IPS-15b (cell line): ENCODE data around the gene ZSWIM6.

Experiments
- H3K27me3 ChIP-seq: one replicate; pipeline ENCODE4 v1.6.1; 2013; ENCODE audit warnings: low read length; ENCODE audit not compliant: control insufficient read depth, insufficient read depth
- H3K36me3 ChIP-seq: one replicate; pipeline ENCODE4 v1.6.1; 2013; ENCODE audit warnings: low read length; ENCODE audit not compliant: control insufficient read depth, insufficient read depth
- H3K4me1 ChIP-seq: one replicate; pipeline ENCODE4 v1.6.1; 2013; ENCODE audit warnings: mild to moderate bottlenecking, low read length; ENCODE audit not compliant: control insufficient read depth, insufficient read depth
- H3K4me3 ChIP-seq: one replicate; pipeline ENCODE4 v1.5.1; 2013; ENCODE audit warnings: low read depth, low read length
- H3K9ac ChIP-seq: one replicate; pipeline ENCODE4 v1.6.1; 2013; ENCODE audit warnings: low read depth, mild to moderate bottlenecking, low read length
- H3K9me3 ChIP-seq: one replicate; pipeline ENCODE4 v1.6.1; 2013; ENCODE audit warnings: mild to moderate bottlenecking, low read length; ENCODE audit not compliant: control insufficient read depth, insufficient read depth

ZSWIM6 gene

DNA sequence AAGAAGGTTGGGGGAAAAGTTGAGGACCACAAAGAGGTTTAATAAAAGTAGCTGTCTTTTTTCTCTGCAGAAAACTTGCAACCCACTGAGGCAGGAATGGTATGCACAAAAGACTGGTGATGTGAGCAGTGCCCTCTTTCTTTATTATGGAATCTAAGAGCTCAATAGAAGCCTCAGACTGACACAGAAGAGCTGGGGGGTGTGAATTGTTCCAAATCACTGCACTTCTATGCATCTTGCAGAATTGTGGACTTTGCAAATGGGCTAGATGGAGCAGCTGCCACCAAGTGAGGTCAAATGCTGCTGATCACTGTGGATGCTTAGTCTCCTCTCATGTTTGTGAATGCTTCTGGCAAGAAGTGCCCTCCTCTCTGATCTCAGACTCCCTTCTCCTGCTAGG, 227.1 kb downstream of the ZSWIM6 start:
- no peak overlapping the region for H3K9ac ChIP-seq
- H3K4me1 ChIP-seq = no peaks in the 10 kb centered on the region
- H3K27me3 ChIP-seq = no peaks in the 10 kb centered on the region
- H3K36me3 ChIP-seq = no peaks in the 10 kb centered on the region
- H3K9me3 ChIP-seq = no peaks in the 10 kb centered on the region
- H3K4me3 ChIP-seq = no peak overlapping the region

DNA sequence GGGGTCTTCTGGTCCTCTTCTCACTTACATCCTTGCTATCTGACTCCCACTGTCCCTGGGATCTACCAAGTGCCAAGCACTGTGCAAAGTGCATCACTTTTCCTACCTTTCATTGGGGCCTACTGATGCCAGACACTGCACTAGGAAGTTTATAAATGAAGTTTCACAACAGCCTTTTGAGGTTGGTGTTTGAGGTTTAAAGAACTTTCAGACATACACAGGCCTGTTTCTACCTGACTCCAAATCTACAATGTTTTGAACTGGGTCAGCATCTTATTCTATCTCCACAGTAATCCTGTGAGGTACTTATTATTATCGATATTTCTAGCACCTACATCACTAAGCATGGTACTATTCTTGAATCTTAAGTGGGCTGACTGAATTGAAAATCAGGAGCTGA, 227.7 kb downstream of the ZSWIM6 start:
- H3K36me3 ChIP-seq = no peaks in the 10 kb centered on the region
- no peaks in the 10 kb centered on the region for H3K4me1 ChIP-seq
- H3K9ac ChIP-seq = no peak overlapping the region
- no peaks in the 10 kb centered on the region for H3K9me3 ChIP-seq
- no peaks in the 10 kb centered on the region for H3K27me3 ChIP-seq
- H3K4me3 ChIP-seq = no peak overlapping the region

DNA sequence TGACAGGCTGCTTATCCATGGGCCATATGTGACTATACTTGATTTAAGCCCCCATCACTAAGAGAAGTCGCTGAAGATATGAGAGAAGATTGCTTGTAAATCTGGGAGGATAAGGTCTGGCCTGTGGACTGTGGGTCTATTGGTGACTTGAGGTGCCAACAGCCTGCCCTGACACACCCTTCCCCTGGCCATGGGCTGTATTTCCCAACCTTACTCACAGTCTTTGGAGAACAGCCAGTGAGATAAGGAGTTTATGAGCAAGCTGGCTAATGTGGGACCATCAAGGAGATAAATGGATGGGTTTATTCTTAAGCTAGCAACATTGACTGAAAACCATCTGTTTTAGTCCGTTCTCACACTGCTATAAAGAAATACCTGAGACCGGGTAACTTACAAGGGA, 231.3 kb downstream of the ZSWIM6 start:
- Histone ChIP-seq H3K36me3 (no peaks in the 10 kb centered on the region), H3K4me1 (no peaks in the 10 kb centered on the region)

DNA sequence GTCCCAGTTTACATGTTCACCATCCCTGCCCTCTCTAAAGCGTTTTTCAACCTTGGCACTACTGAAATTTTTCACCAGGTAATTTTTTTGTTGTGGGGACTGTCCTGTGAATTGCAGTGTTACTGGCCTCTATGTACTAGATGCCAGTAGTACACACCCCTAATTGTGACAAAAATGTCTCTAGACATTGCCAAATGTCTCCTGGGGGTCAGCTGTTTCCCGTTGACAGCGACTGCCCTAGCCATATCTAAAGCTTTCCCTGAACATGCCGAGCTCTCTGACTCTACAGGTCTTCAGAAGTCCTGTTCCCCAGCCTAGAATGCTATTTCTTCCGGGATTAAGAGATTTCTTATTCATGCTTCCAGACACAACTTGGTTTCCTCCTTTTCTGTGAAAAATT, 235.3 kb downstream of the ZSWIM6 start:
- H3K4me3 ChIP-seq = no peak overlapping the region
- no peaks in the 10 kb centered on the region for H3K4me1 ChIP-seq

More for the DNA sequence above, 231.3 kb downstream of the ZSWIM6 start:
- Histone ChIP-seq H3K9ac (no peak overlapping the region), H3K9me3 (no peaks in the 10 kb centered on the region), H3K4me3 (no peak overlapping the region), H3K27me3 (no peaks in the 10 kb centered on the region)

DNA sequence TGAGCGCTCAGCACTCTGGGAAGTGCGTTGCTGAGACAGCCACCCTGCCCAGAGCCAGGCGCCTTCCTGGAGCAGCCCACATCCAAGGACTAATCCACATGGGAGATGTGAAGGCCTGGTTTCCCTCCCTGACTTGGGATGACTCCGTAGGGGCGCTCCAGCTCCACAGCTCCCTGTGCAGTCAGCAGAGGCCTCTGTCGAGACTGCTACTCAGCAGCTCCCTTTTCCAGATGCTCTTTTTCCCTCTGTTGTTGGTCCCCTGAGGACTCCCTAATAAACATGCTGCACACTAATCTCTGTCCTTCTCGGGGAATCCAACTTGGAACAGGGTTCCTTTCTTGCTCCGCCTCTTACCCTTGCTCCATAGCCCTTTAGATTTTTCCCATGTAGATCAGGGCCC, 237.3 kb downstream of the ZSWIM6 start:
- H3K4me1 ChIP-seq = no peaks in the 10 kb centered on the region
- no peaks in the 10 kb centered on the region for H3K9me3 ChIP-seq
- H3K4me3 ChIP-seq = no peak overlapping the region
- no peaks in the 10 kb centered on the region for H3K27me3 ChIP-seq
- no peaks in the 10 kb centered on the region for H3K36me3 ChIP-seq
- H3K9ac ChIP-seq = no peak overlapping the region

More for the DNA sequence above, 235.3 kb downstream of the ZSWIM6 start:
- no peaks in the 10 kb centered on the region for H3K9me3 ChIP-seq
- no peaks in the 10 kb centered on the region for H3K27me3 ChIP-seq
- H3K9ac ChIP-seq = no peak overlapping the region
- no peaks in the 10 kb centered on the region for H3K36me3 ChIP-seq

DNA sequence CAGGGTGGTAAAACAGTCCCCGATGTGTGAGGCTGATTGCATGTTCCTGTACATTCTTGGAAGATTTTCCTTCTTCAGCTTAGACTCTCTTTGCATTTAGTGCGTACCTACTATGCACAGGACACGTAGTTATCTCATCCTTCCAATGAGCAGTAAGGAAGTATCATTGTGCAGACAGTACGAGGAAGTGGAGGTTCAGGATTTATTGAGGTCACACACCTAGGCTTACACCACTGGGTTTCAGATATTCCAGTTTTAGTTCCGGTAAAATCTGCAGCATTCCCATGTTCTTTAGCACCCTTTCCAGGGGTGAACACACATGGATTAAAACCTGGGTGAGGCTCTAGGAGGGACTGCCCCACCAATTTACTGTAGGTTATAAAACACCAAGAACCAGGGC, 238.7 kb downstream of the ZSWIM6 start:
- H3K9me3 ChIP-seq = no peaks in the 10 kb centered on the region
- H3K4me1 ChIP-seq = no peaks in the 10 kb centered on the region
- no peak overlapping the region for H3K4me3 ChIP-seq
- no peaks in the 10 kb centered on the region for H3K36me3 ChIP-seq
- no peaks in the 10 kb centered on the region for H3K27me3 ChIP-seq
- H3K9ac ChIP-seq = no peak overlapping the region

DNA sequence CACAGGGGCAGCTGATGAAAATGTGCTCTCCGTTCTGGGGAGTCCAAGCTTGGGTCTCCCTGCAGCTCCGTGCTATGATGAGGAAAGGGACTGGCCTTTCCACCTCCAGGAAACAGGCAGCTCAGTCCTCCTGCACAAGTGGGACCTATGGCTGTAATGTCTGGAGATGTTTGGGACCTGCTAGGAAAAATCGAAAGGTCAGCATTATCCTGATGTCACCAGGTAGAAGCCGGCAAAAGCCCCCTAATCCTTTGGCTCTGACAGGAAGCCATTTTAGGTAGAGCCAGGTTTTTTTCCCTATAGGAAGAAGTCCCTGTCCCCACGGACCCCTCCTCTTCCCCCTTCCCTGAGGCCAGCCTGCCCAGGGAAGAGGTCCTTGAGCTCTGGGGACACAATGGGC, 240.9 kb downstream of the ZSWIM6 start:
- H3K36me3 ChIP-seq = no peaks in the 10 kb centered on the region
- no peak overlapping the region for H3K4me3 ChIP-seq
- no peaks in the 10 kb centered on the region for H3K4me1 ChIP-seq
- no peaks in the 10 kb centered on the region for H3K9me3 ChIP-seq
- no peaks in the 10 kb centered on the region for H3K27me3 ChIP-seq
- no peak overlapping the region for H3K9ac ChIP-seq

DNA sequence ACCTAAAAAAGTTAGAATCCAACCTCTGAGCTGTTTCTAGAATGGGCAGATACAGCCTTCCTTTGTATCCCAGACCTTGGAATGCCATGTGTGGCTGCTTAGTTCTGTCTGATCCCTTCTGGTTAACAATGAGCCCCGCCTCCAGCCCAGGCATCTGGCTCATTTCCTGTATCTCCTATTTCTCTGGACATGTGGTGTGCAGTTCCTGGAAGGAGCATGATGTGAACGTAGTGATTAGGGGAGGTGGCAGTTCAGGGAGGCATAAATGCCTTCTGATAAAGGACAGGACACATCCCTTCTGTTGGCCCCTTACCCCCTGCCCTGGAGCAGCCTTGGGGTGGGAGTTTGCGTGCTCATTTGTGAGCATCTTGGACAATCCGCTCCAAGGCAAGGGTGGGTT, 243.0 kb downstream of the ZSWIM6 start:
- Histone ChIP-seq H3K9ac (no peak overlapping the region), H3K27me3 (no peaks in the 10 kb centered on the region), H3K36me3 (no peaks in the 10 kb centered on the region), H3K4me1 (no peaks in the 10 kb centered on the region), H3K9me3 (no peaks in the 10 kb centered on the region), H3K4me3 (no peak overlapping the region)

DNA sequence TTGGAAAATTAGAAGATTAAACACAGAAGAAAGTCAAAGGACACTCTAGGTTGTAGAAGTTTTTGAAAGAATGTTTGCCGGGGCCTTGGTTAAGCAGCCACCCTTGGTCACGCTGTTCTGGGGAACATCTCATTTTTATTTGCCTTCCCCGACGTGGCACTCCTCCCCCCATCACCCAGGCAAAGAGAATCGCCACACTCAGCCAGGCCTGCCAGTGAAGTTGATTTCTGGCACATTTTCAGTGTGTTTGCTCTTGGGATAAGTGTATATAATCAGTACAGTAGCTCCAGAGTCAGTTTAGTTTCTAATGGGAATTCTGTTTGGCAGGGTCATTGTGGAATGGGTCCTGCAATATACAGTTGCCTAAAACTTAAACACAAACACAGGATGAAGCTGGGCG, 243.5 kb downstream of the ZSWIM6 start:
- H3K4me3 ChIP-seq = no peak overlapping the region
- H3K36me3 ChIP-seq = no peaks in the 10 kb centered on the region
- H3K4me1 ChIP-seq = no peaks in the 10 kb centered on the region
- no peaks in the 10 kb centered on the region for H3K9me3 ChIP-seq
- no peaks in the 10 kb centered on the region for H3K27me3 ChIP-seq
- H3K9ac ChIP-seq = no peak overlapping the region

DNA sequence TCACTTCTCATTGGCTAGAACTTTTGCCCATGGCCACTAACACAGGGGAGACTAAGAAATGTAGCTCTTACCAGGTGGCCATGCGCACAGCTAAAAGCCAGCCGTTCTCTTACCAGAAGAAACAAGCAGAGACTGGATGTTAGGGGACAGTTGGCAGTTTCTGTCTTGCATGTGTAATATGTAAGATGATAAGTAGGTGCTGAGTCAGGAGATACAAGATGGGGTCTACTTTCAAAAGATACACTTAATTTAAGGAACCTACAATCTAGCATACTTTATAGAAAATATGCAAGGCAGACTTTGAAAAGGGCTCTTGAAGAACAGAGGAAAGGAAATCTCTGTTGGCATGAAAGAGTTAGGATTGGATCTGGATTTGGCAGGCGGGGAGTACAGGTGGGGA, 244.5 kb downstream of the ZSWIM6 start:
- Histone ChIP-seq H3K9me3 (no peaks in the 10 kb centered on the region), H3K4me1 (no peaks in the 10 kb centered on the region), H3K4me3 (no peak overlapping the region), H3K9ac (no peak overlapping the region), H3K27me3 (no peaks in the 10 kb centered on the region), H3K36me3 (no peaks in the 10 kb centered on the region)

DNA sequence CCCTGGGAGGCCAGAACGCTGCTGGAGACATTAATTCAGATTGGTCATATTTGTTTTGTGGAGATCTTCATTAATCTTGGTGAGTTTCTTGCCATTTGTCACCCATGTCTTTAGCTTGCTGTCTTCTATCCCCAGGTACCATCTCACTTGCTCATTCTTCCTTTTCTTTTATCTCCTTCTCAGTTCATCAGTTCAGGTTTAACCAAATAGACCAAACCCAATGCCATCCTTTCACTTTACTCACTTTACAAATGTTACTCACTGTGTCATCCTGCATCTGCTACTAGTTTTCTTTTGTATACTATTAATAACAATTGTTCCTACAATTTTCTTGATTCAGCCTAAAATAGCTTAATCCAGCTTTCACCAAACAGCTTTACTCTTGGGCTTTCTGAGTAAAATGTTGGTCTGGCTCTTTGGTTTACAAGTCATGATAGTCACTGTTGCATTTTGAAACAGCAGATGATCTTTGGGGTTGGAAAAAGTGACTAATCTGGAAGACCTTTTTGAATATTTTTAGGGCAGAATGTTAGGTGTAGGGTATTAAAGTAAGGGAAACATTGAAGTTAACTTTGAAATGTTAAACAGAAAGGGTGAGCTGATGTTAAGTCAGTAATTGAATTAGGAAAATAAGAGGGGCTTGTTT, 246.9 kb downstream of the ZSWIM6 start:
- no peaks in the 10 kb centered on the region for H3K36me3 ChIP-seq
- no peaks in the 10 kb centered on the region for H3K4me1 ChIP-seq
- H3K9ac ChIP-seq = no peak overlapping the region
- no peaks in the 10 kb centered on the region for H3K9me3 ChIP-seq
- no peak overlapping the region for H3K4me3 ChIP-seq
- H3K27me3 ChIP-seq = no peaks in the 10 kb centered on the region

DNA sequence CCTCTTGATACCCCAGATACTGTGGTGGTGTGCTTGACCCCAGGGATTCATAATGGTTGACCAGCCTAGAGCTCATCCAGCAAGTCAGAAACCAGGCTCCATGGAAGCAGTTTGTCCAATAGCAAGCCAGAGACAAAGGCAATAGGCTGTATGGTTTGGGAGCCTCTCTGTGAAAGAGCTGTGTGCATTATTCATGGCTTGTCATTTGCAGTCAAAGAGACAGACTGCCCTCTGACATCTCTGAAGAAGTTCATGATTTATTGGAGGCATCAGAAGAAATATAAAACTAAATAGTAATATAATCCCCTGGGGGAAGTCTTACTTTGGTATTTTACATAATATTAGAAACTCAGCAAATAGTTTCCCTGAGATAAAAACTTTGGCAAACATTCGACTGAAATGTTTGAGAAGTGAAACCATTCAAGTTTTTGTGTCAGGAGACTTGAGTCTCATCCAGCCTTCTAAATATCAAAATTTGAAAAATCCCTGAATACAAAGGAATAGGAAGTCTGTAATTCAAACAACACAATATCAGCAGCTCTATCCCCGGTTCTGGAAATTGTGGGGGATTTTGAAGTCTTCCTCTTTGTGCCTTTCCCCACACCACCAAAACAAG, 250.3 kb downstream of the ZSWIM6 start:
- Histone ChIP-seq H3K4me3 (no peak overlapping the region), H3K9me3 (no peaks in the 10 kb centered on the region), H3K27me3 (no peaks in the 10 kb centered on the region), H3K4me1 (no peaks in the 10 kb centered on the region), H3K36me3 (no peaks in the 10 kb centered on the region), H3K9ac (no peak overlapping the region)
